DND-41 (cell line): ENCODE measurements around the gene CDHR3.
"Not testable (repeated sequence)": the region's sequence is repeated elsewhere in the genome, so short reads cannot be mapped to it uniquely, and the experiment has no call there.

Source experiments
- ATAC-seq: fragments of 200-7000 bp; cut with Tn5 transposase; 3 replicates; pipeline ENCODE4 v1.9.1; 2021; ENCODE audit warnings: low read depth; ENCODE audit not compliant: insufficient read depth
- DNase-seq: peaks from one replicate; pipeline ENCODE4 v3.0.0-alpha.2; 2020
- H2AFZ ChIP-seq: 2 replicates; pipeline ENCODE4 v1.6.0; 2012; ENCODE audit warnings: low read depth, low read length
- H3K27ac ChIP-seq: 2 replicates; pipeline ENCODE4 v1.5.1; 2012; ENCODE audit warnings: low read length, inconsistent platforms
- H3K27me3 ChIP-seq: fragments of 200-600 bp; sonication (generic); 2 replicates; pipeline ENCODE4 v1.6.0; 2012; ENCODE audit warnings: low read length, mild to moderate bottlenecking, inconsistent platforms; ENCODE audit not compliant: insufficient read depth, poor library complexity
- H3K36me3 ChIP-seq: 2 replicates; pipeline ENCODE4 v1.5.1; 2012; ENCODE audit warnings: low read length, inconsistent platforms; ENCODE audit not compliant: insufficient read depth
- H3K4me1 ChIP-seq: 2 replicates; pipeline ENCODE4 v1.5.1; 2012; ENCODE audit warnings: mild to moderate bottlenecking, low read length; ENCODE audit not compliant: insufficient read depth
- H3K4me2 ChIP-seq: 2 replicates; pipeline ENCODE4 v1.6.0; 2012; ENCODE audit warnings: mild to moderate bottlenecking, moderate library complexity, low read length, inconsistent platforms; ENCODE audit not compliant: insufficient read depth
- H3K4me3 ChIP-seq, 2 experiments: fragments of 200-600 bp in 1 of 2; shearing (Covaris generic) in 1 of 2; 2 replicates each; pipeline ENCODE4 v1.5.1; 2012 to 2016; ENCODE audit warnings: inconsistent platforms in 2 of 2, low read length in 2 of 2, mild to moderate bottlenecking in 2 of 2, low read depth in 1 of 2, moderate library complexity in 1 of 2
- H3K79me2 ChIP-seq: 2 replicates; pipeline ENCODE4 v1.6.0; 2012; ENCODE audit warnings: low read length, inconsistent platforms; ENCODE audit not compliant: insufficient read depth
- H3K9ac ChIP-seq: 2 replicates; pipeline ENCODE4 v1.6.0; 2012; ENCODE audit warnings: low read depth, mild to moderate bottlenecking, inconsistent platforms, low read length, moderate library complexity
- H3K9me3 ChIP-seq: 2 replicates; pipeline ENCODE4 v1.5.1; 2012; ENCODE audit warnings: low read length, moderate library complexity, mild to moderate bottlenecking, inconsistent platforms; ENCODE audit not compliant: insufficient read depth, severe bottlenecking
- H4K20me1 ChIP-seq: 2 replicates; pipeline ENCODE4 v1.6.0; 2012; ENCODE audit warnings: low read length; ENCODE audit not compliant: insufficient read depth
- EZH2 ChIP-seq: IDR thresholded peaks from 3 replicates; pipeline ENCODE4 v1.6.1; 2012; ENCODE audit warnings: borderline replicate concordance, low read depth, mild to moderate bottlenecking, moderate library complexity, low read length, inconsistent platforms; ENCODE audit not compliant: severe bottlenecking
- TF ChIP-seq, protein P1 (sequence below): IDR thresholded peaks from 2 replicates; pipeline ENCODE4 v1.5.1; 2012; ENCODE audit warnings: borderline replicate concordance, low read length, moderate library complexity, mild to moderate bottlenecking; ENCODE audit not compliant: poor library complexity, severe bottlenecking; ENCODE audit errors: extremely low read depth

Gene CDHR3

DNA sequence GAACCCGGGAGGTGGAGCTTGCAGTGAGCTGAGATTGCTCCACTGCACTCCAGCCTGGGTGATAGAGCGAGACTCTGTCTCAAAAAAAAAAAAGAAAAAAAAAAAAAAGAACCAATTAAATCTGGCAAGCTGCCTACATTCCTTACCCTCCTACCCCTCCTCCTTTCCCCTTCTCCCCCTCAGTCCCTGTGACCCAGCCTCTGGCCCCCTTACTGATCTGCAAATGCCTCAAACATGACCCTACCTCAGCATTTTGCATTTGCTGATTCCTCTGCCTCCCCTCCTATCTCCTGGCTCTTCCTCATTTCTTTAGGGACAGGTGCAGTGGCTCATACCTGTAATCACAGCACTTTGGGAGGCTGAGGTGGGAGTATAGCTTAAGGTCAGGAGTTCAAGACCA is 19.3 kb downstream of the CDHR3 start:
- Histone ChIP-seq H3K79me2 (no peaks in the 10 kb centered on the region), H2AFZ (no peak overlapping the region), H3K4me3 (no peak overlapping the region), H3K27ac (no peak overlapping the region), H4K20me1 (no peaks in the 10 kb centered on the region), H3K9me3 (no peaks in the 10 kb centered on the region), H3K9ac (no peak overlapping the region), H3K27me3 (peaks cover 66% of the 10 kb centered on the region), H3K36me3 (no peaks in the 10 kb centered on the region), H3K4me2 (no peak overlapping the region), H3K4me1 (no peaks in the 10 kb centered on the region)
- DNase-seq: no peak
- TF ChIP-seq, protein P1, sequence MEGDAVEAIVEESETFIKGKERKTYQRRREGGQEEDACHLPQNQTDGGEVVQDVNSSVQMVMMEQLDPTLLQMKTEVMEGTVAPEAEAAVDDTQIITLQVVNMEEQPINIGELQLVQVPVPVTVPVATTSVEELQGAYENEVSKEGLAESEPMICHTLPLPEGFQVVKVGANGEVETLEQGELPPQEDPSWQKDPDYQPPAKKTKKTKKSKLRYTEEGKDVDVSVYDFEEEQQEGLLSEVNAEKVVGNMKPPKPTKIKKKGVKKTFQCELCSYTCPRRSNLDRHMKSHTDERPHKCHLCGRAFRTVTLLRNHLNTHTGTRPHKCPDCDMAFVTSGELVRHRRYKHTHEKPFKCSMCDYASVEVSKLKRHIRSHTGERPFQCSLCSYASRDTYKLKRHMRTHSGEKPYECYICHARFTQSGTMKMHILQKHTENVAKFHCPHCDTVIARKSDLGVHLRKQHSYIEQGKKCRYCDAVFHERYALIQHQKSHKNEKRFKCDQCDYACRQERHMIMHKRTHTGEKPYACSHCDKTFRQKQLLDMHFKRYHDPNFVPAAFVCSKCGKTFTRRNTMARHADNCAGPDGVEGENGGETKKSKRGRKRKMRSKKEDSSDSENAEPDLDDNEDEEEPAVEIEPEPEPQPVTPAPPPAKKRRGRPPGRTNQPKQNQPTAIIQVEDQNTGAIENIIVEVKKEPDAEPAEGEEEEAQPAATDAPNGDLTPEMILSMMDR: no peak
- no peak for TF ChIP-seq EZH2
- no peak for ATAC-seq

- not testable (repeated sequence) for H3K4me2 ChIP-seq, H3K4me3 ChIP-seq, H3K36me3 ChIP-seq, DNase-seq, H4K20me1 ChIP-seq, H3K4me1 ChIP-seq, H3K9ac ChIP-seq, H3K9me3 ChIP-seq, H3K27ac ChIP-seq, H3K79me2 ChIP-seq, ATAC-seq, H2AFZ ChIP-seq
- H3K27me3 ChIP-seq: peaks cover 64% of the 10 kb centered on the region
Measured at GRCh38 chr7:105984808-105985207, 21.7 kb downstream of the CDHR3 start.

DNA sequence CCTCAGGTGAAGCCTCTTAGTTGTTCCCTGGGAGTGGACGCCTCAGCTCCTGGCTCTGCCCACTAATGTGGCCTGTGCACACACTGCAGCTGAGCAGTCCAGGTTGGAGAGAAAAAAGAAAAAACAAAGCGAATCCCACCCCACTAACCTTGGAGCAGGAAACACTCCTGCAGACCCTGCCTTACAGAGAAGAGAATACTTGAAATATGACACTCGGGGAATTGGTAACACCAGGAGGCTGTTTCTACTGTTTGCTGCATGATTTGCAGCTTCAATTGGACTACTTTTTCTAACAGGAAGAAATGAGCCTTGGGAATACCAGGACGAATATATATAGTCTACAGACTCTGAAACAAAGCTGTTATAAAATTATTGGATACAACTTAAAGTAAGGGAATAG is 22.2 kb downstream of the CDHR3 start:
- Histone ChIP-seq H3K27ac (no peak overlapping the region), H2AFZ (no peak overlapping the region), H3K27me3 (peaks cover 69% of the 10 kb centered on the region), H3K4me1 (no peaks in the 10 kb centered on the region), H3K9ac (no peak overlapping the region), H3K79me2 (no peaks in the 10 kb centered on the region), H3K4me2 (no peak overlapping the region), H3K9me3 (no peaks in the 10 kb centered on the region), H3K4me3 (no peak overlapping the region), H4K20me1 (no peaks in the 10 kb centered on the region), H3K36me3 (no peaks in the 10 kb centered on the region)
- TF ChIP-seq, protein P1: no peak
- TF ChIP-seq EZH2: no peak
- DNase-seq (no peak), ATAC-seq (no peak)

- Histone ChIP-seq H3K79me2 (no peaks in the 10 kb centered on the region), H3K27ac (no peak overlapping the region), H3K36me3 (no peaks in the 10 kb centered on the region), H3K9ac (no peak overlapping the region), H3K9me3 (no peaks in the 10 kb centered on the region), H4K20me1 (no peaks in the 10 kb centered on the region), H3K4me3 (no peak overlapping the region), H2AFZ (no peak overlapping the region), H3K4me2 (no peak overlapping the region), H3K27me3 (peaks cover 72% of the 10 kb centered on the region), H3K4me1 (no peaks in the 10 kb centered on the region)
- TF ChIP-seq, protein P1: no peak
- no peak for TF ChIP-seq EZH2
- ATAC-seq: no peak
- no peak for DNase-seq
Measured at GRCh38 chr7:105985672-105986215, 22.7 kb downstream of the CDHR3 start.
